Testis (tissue), 3 donors: ENCODE measurements around the gene SEPHS2. TPM values are rescaled to one million over a fixed set of nuclear protein-coding genes. Genes with fewer than 3 reads are reported as not detected.

Experiments
- DNase-seq: peaks from one replicate; pipeline ENCODE4 v3.0.0-alpha.2; 2019
- H3K27ac ChIP-seq, 2 donors: fragments of 200-600 bp; sonication (generic); one replicate each; pipeline ENCODE4 v1.5.1; 2019
- H3K27me3 ChIP-seq: fragments of 200-600 bp; sonication (generic); one replicate; pipeline ENCODE4 v1.5.1; 2019
- H3K36me3 ChIP-seq: fragments of 200-600 bp; sonication (generic); one replicate; pipeline ENCODE4 v1.5.1; 2017; ENCODE audit warnings: low read depth; ENCODE audit errors: missing control alignments
- H3K4me1 ChIP-seq: fragments of 200-600 bp; sonication (generic); one replicate; pipeline ENCODE4 v1.5.1; 2019
- H3K4me3 ChIP-seq, 2 donors: fragments of 200-600 bp; sonication (generic); one replicate each; pipeline ENCODE4 v1.5.1; 2017 to 2019
- H3K9me3 ChIP-seq: fragments of 200-600 bp; sonication (generic); one replicate; pipeline ENCODE4 v1.5.1; 2017
- CTCF ChIP-seq, 3 experiments: fragments of 450-650 bp in 2 of 3; fragments of 200-600 bp in 1 of 3; sonication (generic) in 1 of 3; IDR thresholded peaks; one replicate each; pipeline ENCODE4 v1.5.1; 2016 to 2019; ENCODE audit warnings: antibody characterized with exemption in 3 of 3, mild to moderate bottlenecking in 2 of 3, moderate library complexity in 1 of 3
- POLR2A ChIP-seq: fragments of 450-650 bp; IDR thresholded peaks from one replicate; pipeline ENCODE4 v1.6.1; 2017; ENCODE audit warnings: antibody characterized with exemption, mild to moderate bottlenecking, moderate library complexity
- WGBS, 2 donors: methylation state at CpG; one replicate each; pipeline ENCODE4 v1.1.5; 2018; 5-methylcytosine and 5-hydroxymethylcytosine counted together
- intact Hi-C: fragments of 100-400 bp; cut with DNase I; formaldehyde crosslinking; loops from one replicate; pipeline ENCODE4 v1.15.1; 2023; ENCODE audit warnings: low total_unique reads
- polyA plus RNA-seq: library from polyadenylated mRNA; stranded (reverse); fragments of 350-450 nt; fragmentation: Illumina TruSeq; extraction: RNeasy Lipid Tissue Mini Kit (QIAGEN cat#74804); gene quantifications from one replicate; pipeline ENCODE4 v1.2.3, GENCODE V29; 2014; ENCODE audit warnings: low read depth, low replicate concordance; ENCODE audit not compliant: insufficient read depth
- total RNA-seq, 2 donors: library from RNA; depleted of rRNA; stranded (reverse); fragments of >200 nt; gene quantifications; one replicate each; pipeline ENCODE4 v1.2.3, GENCODE V29; 2016

SEPHS2 gene
- total and polyA plus RNA-seq, 3 donors from 2014 or later = 17.7 to 24.7 (median 19.8) TPM

DNA sequence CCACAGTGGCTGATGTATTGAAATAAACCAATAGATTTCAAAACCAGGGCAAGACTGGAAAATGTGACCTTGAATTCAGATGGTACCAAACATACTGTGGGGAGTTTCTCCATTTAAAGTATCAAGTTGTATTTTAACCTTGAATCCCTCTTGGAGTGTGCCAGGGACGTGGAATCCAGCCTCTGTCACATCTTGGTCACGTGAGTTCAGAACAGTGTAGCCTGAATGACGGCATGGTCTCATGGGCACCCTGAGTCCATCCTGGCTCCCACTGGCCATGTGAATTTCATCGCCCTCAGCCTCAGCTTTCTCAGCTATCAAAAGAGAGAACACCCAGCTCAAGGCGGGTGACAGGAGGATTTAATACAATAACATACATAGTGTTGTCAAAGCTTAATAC lies 31.5 kb downstream of the SEPHS2 start:
- Histone ChIP-seq H3K4me3 (no peak overlapping the region), H3K27me3 (no peaks in the 10 kb centered on the region), H3K27ac (peak overlapping the region; percentile 77 to 83), H3K36me3 (no peaks in the 10 kb centered on the region), H3K4me1 (peaks cover 19% of the 10 kb centered on the region), H3K9me3 (no peaks in the 10 kb centered on the region)
- 55 to 74% methylated on average over 5 of the region's 5 CpGs for WGBS, 2 donors
- intact Hi-C loops = no loop called here
- peak; percentile 91 for DNase-seq
- no peak for TF ChIP-seq CTCF (IDR thresholded peaks at IDR 0.05)
- no peak for TF ChIP-seq POLR2A

- no peak overlapping the region for H3K4me3 ChIP-seq
- TF ChIP-seq CTCF (IDR thresholded peaks at IDR 0.05) (no peak), POLR2A (no peak)
- no peak for DNase-seq
- H3K36me3 ChIP-seq = no peaks in the 10 kb centered on the region
- intact Hi-C loops = no loop called here
- H3K4me1 ChIP-seq = peaks cover 28% of the 10 kb centered on the region
- H3K27me3 ChIP-seq = no peaks in the 10 kb centered on the region
- H3K9me3 ChIP-seq = no peaks in the 10 kb centered on the region
- H3K27ac ChIP-seq = peak overlapping the region; percentile 77 to 83
- 69 to 71% methylated on average over 6 of the region's 6 CpGs for WGBS, 2 donors
Observed at GRCh38 chr16:30413112-30413806, 32.4 kb downstream of the SEPHS2 start.

GRCh38 chr16:30409125-30410060 lies 36.3 kb downstream of the SEPHS2 start:
- Histone ChIP-seq H3K36me3 (no peaks in the 10 kb centered on the region), H3K9me3 (no peaks in the 10 kb centered on the region), H3K4me1 (peaks cover 33% of the 10 kb centered on the region), H3K4me3 (no peak overlapping the region), H3K27me3 (no peaks in the 10 kb centered on the region), H3K27ac (no peak overlapping the region)
- 40% methylated on average over 14 to 15 of the region's 15 CpGs for WGBS, 2 donors
- DNase-seq = peak; percentile 93
- intact Hi-C loops = no loop called here
- TF ChIP-seq POLR2A = no peak
- TF ChIP-seq CTCF (IDR thresholded peaks at IDR 0.05) = peak; percentile 82 to 86 (median 86)

DNA sequence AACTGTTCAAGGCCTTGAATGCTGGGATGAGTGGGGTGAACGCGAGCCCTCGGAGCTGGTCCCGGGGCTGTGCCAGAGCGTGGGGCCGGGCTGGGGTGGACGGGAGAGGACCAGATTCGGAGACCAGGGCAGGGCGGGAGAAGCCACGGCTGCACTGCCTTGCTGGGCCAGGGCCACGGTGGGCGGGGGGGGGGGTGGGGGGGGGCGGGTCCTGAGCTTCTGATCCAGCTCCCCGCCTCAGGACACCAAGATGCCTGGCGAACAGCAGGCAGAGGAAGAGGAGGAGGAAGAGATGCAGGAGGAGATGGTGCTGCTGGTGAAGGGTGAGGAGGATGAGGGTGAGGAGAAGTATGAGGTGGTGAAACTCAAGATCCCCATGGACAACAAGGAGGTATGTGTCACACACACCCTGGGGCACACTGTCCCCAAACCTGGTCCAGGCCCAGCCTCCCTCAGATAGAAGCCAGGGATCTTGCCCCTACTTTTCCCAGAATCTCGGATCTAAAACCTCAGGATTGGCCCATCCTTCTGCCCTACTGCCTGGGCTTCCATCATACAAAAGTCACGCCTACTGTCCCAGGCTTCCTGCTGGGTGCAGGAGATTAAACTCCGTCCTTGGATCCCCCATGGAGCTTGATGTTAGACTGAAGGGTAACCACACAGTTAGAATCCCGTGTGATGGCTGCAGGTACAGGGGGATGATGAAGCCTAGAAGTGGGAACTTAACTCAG lies 37.7 kb downstream of the SEPHS2 start:
- no peaks in the 10 kb centered on the region for H3K9me3 ChIP-seq
- intact Hi-C loops = no loop called here

More for the DNA sequence above, 37.7 kb downstream of the SEPHS2 start:
- Histone ChIP-seq H3K27ac (peak overlapping the region; percentile 74 to 85), H3K36me3 (no peaks in the 10 kb centered on the region), H3K4me1 (peaks cover 25% of the 10 kb centered on the region), H3K4me3 (peak overlapping the region; percentile 59 to 72), H3K27me3 (no peaks in the 10 kb centered on the region)
- DNase-seq = no peak
- TF ChIP-seq CTCF (IDR thresholded peaks at IDR 0.05) = no peak
- no peak for TF ChIP-seq POLR2A
- 6 to 20% methylated on average over 9 to 18 of the region's 19 CpGs for WGBS, 2 donors
